Measurements from ENCODE around the gene NAT14. TPM values are rescaled to one million over a fixed set of nuclear protein-coding genes. Genes with fewer than 3 reads are reported as not detected.

NAT14 gene
- total and polyA plus RNA-seq, 2 donors (not counting 3 experiments of a cell fraction or from before 2014, with no cell fraction given): 39.1 to 44.7 TPM

DNA sequence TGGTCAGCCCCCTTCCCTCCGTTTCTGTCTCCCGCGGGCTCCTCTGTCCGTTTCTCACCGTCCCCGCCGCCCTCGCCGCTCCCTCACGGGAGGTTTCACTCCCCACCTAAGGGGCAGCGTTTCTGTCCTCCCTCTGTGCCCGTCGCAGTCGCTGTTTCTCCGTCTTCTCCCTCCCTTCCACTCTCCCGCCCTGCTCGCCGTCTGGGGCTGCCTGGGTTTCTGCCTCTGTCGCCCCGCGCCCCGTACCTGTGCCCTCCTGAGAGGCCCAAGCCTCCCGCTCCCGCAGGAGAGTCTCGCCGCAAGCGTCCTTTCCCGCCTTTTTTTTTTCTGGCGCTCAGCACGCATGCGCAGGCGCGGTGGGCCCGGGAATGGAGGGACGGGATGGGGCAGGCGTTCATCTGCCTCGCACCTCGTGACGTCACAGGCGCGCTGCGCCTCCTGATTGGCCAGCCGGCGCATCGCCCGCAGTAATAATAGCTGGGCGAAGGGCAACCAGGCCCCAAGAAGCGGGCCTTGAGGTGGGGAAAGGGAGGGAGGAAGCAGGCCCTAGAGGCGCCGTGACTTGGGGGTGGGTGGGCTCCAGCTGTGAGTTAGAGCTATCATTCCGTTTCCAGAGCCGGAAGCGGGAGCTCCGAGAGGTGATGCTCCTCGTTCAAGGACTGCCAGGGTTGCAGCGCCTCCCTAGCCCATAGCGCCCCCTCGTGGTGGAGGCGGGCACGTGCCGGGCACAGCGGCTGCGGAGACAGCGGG, 18.7 kb downstream of the NAT14 start:
- FAIRE-seq (peak; percentile 87), DNase-seq (ENCODE audit: low read depth, low spot score) (peak; percentile 95)
- Histone ChIP-seq H3K79me2 (ENCODE audit: control insufficient read depth, insufficient read depth, low read length) (no peaks in the 10 kb centered on the region), H3K9me1 (replicated peaks; ENCODE audit: control insufficient read depth, extremely low read depth, insufficient read depth, low read length) (no peaks in the 10 kb centered on the region), H4K20me1 (replicated peaks; ENCODE audit: control insufficient read depth, extremely low read depth, insufficient read depth, low read length) (no peaks in the 10 kb centered on the region), H3K27ac (ENCODE audit: insufficient read depth, low read depth, low read length) (no peak overlapping the region), H3K36me3 (ENCODE audit: control insufficient read depth in 2 of 2, extremely low read depth in 1 of 2, insufficient read depth in 2 of 2, low read length in 2 of 2) (no peaks in the 10 kb centered on the region), H3K27me3 (ENCODE audit: control insufficient read depth in 2 of 2, insufficient read depth in 2 of 2, low read length in 2 of 2) (no peaks in the 10 kb centered on the region), H3K4me1 (ENCODE audit: control insufficient read depth, extremely low read depth, insufficient read depth, low read length) (no peaks in the 10 kb centered on the region), H2AFZ (ENCODE audit: low read depth, low read length) (peak overlapping the region; percentile 89), H3K4me2 (ENCODE audit: insufficient read depth, low read length) (no peak overlapping the region), H3K9ac (replicated peaks; ENCODE audit: extremely low read depth, insufficient read depth, low read length) (no peak overlapping the region), H3K9me3 (replicated peaks; ENCODE audit: control insufficient read depth, insufficient read depth, low read length) (no peaks in the 10 kb centered on the region), H3K4me3 (replicated peaks in 1 of 3; ENCODE audit: insufficient read depth in 1 of 3, low read depth in 1 of 3, low read length in 3 of 3) (peak overlapping the region in 1 of 3 experiments; percentile 26)
- intact Hi-C loops (cut with micrococcal nuclease) (loop anchor here (1.0 to 2.0 kb wide), 6 partner anchors 16 to 362 kb away; no protein-coding TSS in a partner anchor), dilution Hi-C loops (cut with MboI; ENCODE audit: extremely low pct_ligation_motif_present, low sequenced_read_pairs) (no loop called here)
- ChIA-PET POLR2A (interaction anchor here (0.7 to 1.4 kb wide), 3 partner anchors 15 to 36 kb away, joined by 3 to 7 read pairs (median 5); partner anchors contain the start of gene ZNF628), CTCF (interaction anchor here (0.5 to 5.4 kb wide), 58 partner anchors 9 to 1944 kb away, joined by 3 to 298 read pairs (median 4); partner anchors contain the start of genes FIZ1, HSPBP1, ISOC2 and KMT5C)
- TF ChIP-seq, protein P1, sequence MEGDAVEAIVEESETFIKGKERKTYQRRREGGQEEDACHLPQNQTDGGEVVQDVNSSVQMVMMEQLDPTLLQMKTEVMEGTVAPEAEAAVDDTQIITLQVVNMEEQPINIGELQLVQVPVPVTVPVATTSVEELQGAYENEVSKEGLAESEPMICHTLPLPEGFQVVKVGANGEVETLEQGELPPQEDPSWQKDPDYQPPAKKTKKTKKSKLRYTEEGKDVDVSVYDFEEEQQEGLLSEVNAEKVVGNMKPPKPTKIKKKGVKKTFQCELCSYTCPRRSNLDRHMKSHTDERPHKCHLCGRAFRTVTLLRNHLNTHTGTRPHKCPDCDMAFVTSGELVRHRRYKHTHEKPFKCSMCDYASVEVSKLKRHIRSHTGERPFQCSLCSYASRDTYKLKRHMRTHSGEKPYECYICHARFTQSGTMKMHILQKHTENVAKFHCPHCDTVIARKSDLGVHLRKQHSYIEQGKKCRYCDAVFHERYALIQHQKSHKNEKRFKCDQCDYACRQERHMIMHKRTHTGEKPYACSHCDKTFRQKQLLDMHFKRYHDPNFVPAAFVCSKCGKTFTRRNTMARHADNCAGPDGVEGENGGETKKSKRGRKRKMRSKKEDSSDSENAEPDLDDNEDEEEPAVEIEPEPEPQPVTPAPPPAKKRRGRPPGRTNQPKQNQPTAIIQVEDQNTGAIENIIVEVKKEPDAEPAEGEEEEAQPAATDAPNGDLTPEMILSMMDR (IDR thresholded peaks at IDR 0.05; ENCODE audit: extremely low read depth in 1 of 2, insufficient read depth in 1 of 2, low read depth in 1 of 2, low read length in 2 of 2): peak; percentile 96 to 98
- no peak for TF ChIP-seq POLR2A (IDR thresholded peaks at IDR 0.05; ENCODE audit: low read depth, low read length)
- TF ChIP-seq, protein P2, sequence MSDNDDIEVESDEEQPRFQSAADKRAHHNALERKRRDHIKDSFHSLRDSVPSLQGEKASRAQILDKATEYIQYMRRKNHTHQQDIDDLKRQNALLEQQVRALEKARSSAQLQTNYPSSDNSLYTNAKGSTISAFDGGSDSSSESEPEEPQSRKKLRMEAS (IDR thresholded peaks at IDR 0.05; ENCODE audit: insufficient read depth, insufficient read length): peak; percentile 83
- no TSS peak for BruUV-seq (replicated peaks)

DNA sequence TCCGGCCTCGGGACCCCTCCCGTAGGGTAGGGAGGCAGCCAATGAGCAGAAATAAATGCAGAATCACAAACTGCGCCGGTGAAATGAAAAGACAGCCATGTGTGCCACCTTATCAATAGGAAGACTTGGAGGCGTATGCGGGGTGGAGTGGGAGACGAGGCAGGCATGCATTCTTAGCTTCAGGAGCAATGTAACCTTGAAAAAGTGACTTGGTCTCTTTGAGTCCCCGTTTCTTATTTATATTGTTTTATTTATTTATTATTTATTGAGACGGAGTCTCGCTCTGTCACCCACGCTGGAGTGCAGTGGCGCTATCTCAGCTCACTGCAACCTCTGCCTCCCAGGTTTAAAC, 19.2 kb downstream of the NAT14 start:
- intact Hi-C loops (cut with micrococcal nuclease): loop anchor here (1.0 to 2.0 kb wide), 4 partner anchors 17 to 363 kb away; no protein-coding TSS in a partner anchor
- dilution Hi-C loops (cut with MboI; ENCODE audit: extremely low pct_ligation_motif_present, low sequenced_read_pairs): no loop called here

More for the DNA sequence above, 19.2 kb downstream of the NAT14 start:
- FAIRE-seq (no peak), DNase-seq (ENCODE audit: low read depth, low spot score) (no peak)
- Histone ChIP-seq H3K4me3 (replicated peaks in 1 of 3; ENCODE audit: insufficient read depth in 1 of 3, low read depth in 1 of 3, low read length in 3 of 3) (no peak overlapping the region), H3K4me2 (ENCODE audit: insufficient read depth, low read length) (no peak overlapping the region), H3K9me1 (replicated peaks; ENCODE audit: control insufficient read depth, extremely low read depth, insufficient read depth, low read length) (no peaks in the 10 kb centered on the region), H3K36me3 (ENCODE audit: control insufficient read depth in 2 of 2, extremely low read depth in 1 of 2, insufficient read depth in 2 of 2, low read length in 2 of 2) (no peaks in the 10 kb centered on the region), H2AFZ (ENCODE audit: low read depth, low read length) (no peak overlapping the region), H4K20me1 (replicated peaks; ENCODE audit: control insufficient read depth, extremely low read depth, insufficient read depth, low read length) (no peaks in the 10 kb centered on the region), H3K79me2 (ENCODE audit: control insufficient read depth, insufficient read depth, low read length) (no peaks in the 10 kb centered on the region), H3K9me3 (replicated peaks; ENCODE audit: control insufficient read depth, insufficient read depth, low read length) (no peaks in the 10 kb centered on the region), H3K9ac (replicated peaks; ENCODE audit: extremely low read depth, insufficient read depth, low read length) (no peak overlapping the region), H3K27ac (ENCODE audit: insufficient read depth, low read depth, low read length) (no peak overlapping the region), H3K4me1 (ENCODE audit: control insufficient read depth, extremely low read depth, insufficient read depth, low read length) (no peaks in the 10 kb centered on the region), H3K27me3 (ENCODE audit: control insufficient read depth in 2 of 2, insufficient read depth in 2 of 2, low read length in 2 of 2) (peaks cover 0 to 1% of the 10 kb centered on the region in 2 experiments)
- no peak for TF ChIP-seq MYC (IDR thresholded peaks at IDR 0.05; ENCODE audit: low read depth, low read length)
- TF ChIP-seq JUN (IDR thresholded peaks at IDR 0.05; ENCODE audit: borderline replicate concordance, insufficient read depth, insufficient read length, low read depth): no peak
- TF ChIP-seq, protein P2 (IDR thresholded peaks at IDR 0.05; ENCODE audit: insufficient read depth, insufficient read length): no peak
- no peak for TF ChIP-seq GATA2 (IDR thresholded peaks at IDR 0.05; ENCODE audit: insufficient read depth, insufficient read length, low read depth, low read length)
- no peak for TF ChIP-seq POLR2AphosphoS5 (IDR thresholded peaks at IDR 0.05; ENCODE audit: insufficient read depth, low read depth, low read length)
- TF ChIP-seq FOS (IDR thresholded peaks at IDR 0.05; ENCODE audit: borderline replicate concordance, insufficient read depth, low read length): no peak
- no peak for TF ChIP-seq POLR2A (IDR thresholded peaks at IDR 0.05; ENCODE audit: low read depth, low read length)
- TF ChIP-seq, protein P1 (IDR thresholded peaks at IDR 0.05; ENCODE audit: extremely low read depth in 1 of 2, insufficient read depth in 1 of 2, low read depth in 1 of 2, low read length in 2 of 2): no peak
- TF ChIP-seq EZH2 (IDR thresholded peaks at IDR 0.05; ENCODE audit: borderline replicate concordance, low read depth, low read length, severe bottlenecking): no peak
- ChIA-PET CTCF (interaction anchor here (0.6 to 5.4 kb wide), 48 partner anchors 8 to 623 kb away, joined by 3 to 298 read pairs (median 5); partner anchors contain the start of genes FIZ1, ISOC2, KMT5C and NAT14), POLR2A (interaction anchor here (0.7 to 1.4 kb wide), 3 partner anchors 16 to 37 kb away, joined by 3 to 7 read pairs (median 5); partner anchors contain the start of gene ZNF628)
- no TSS peak for BruUV-seq (replicated peaks)
